GM12891 (cell line): Measurements from ENCODE around the gene SMG6.
"Not testable (repeated sequence)": the region's sequence is repeated elsewhere in the genome, so short reads cannot be mapped to it uniquely, and the experiment has no call there.

Experiments
- DNase-seq: peaks from one replicate; pipeline ENCODE4 v3.0.0; 2011; ENCODE audit warnings: low spot score; ENCODE audit not compliant: insufficient read length
- FAIRE-seq: peaks from 2 replicates; lab custom pipeline; 2011; peaks lifted over from hg19 to GRCh38; lab: Jason Lieb, UNC
- PAX5 ChIP-seq: IDR thresholded peaks from 2 replicates; pipeline ENCODE4 v1.6.1; 2011; ENCODE audit warnings: low read length, moderate library complexity, mild to moderate bottlenecking; ENCODE audit not compliant: insufficient read depth, severe bottlenecking
- POLR2A ChIP-seq: IDR thresholded peaks from 2 replicates; pipeline ENCODE4 v1.6.1; 2011; ENCODE audit warnings: low read depth, low read length, control low read depth
- POLR2AphosphoS5 ChIP-seq: IDR thresholded peaks from 2 replicates; pipeline ENCODE4 v1.6.1; 2011; ENCODE audit warnings: low read depth, low read length, control low read depth
- POU2F2 ChIP-seq: IDR thresholded peaks from 2 replicates; pipeline ENCODE4 v1.6.1; 2011; ENCODE audit warnings: low read depth, mild to moderate bottlenecking, control low read depth, low read length, moderate library complexity
- SPI1 ChIP-seq: IDR thresholded peaks from 2 replicates; pipeline ENCODE4 v1.6.1; 2011; ENCODE audit warnings: low read depth, low read length, control low read depth
- TAF1 ChIP-seq: IDR thresholded peaks from 2 replicates; pipeline ENCODE4 v1.6.1; 2011; ENCODE audit warnings: low read depth, low read length, control low read depth

SMG6 gene

GRCh38 chr17:2266045-2266864 is 37.3 kb downstream of the SMG6 start:
- DNase-seq = no peak
- peak; percentile 93 for FAIRE-seq

GRCh38 chr17:2265166-2265565 is 38.4 kb downstream of the SMG6 start:
- FAIRE-seq = not testable (repeated sequence)

More at GRCh38 chr17:2266045-2266864, 37.3 kb downstream of the SMG6 start:
- TF ChIP-seq TAF1 (peak; percentile 34; the same call in 1 of the 2 replicates), POU2F2 (peak; percentile 66; the same call in 1 of the 2 replicates), SPI1 (no peak)

DNA sequence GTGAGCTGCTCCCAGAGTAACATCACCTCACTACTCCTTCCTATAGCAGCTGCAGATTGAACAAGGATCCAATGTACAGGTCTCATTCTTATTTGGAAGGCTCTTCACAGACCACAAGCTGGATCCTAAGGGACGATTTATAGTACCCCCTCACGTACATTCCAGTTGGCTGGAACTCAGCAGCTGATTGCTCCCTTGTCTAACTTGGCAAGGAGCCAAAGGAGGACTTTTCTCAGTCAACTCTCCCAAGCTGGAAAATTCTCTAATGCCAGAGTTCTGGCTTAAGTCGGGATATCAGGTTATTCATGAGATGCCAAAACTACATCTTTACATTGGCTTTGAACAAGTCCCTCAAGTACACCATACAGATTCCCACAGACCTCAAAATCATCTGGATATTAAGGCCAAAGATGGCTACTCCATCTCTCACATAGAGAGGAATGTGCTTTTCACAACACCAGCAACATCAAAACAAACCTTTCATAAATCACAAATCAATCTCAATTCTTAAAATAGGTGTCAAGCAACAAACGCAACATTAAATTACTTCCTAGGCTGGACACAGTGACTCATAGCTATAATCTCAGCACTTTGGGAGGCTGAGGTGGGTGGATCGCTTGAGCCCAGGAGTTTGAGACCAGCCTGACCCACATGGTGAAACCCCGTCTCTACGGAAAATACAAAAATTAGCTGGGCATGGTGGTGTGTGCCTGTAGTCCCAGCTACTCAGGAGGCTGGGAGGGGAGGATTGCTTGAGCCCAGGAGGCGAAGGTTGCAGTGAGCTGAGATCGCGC is 39.3 kb downstream of the SMG6 start:
- DNase-seq = no peak
- no peak for TF ChIP-seq TAF1
- 0 out of 2 replicates have a peak, but pooled peaks have one; percentile 24 for TF ChIP-seq POLR2A
- FAIRE-seq = peak; percentile 28

More at GRCh38 chr17:2265166-2265565, 38.4 kb downstream of the SMG6 start:
- not testable (repeated sequence) for DNase-seq

GRCh38 chr17:2263183-2264066 is 40.2 kb downstream of the SMG6 start:
- DNase-seq = no peak
- TF ChIP-seq TAF1 = no peak
- no peak for TF ChIP-seq PAX5
- TF ChIP-seq POLR2AphosphoS5 = no peak
- no peak for TF ChIP-seq POLR2A
- no peak for TF ChIP-seq POU2F2
- no peak for TF ChIP-seq SPI1
- FAIRE-seq = no peak

GRCh38 chr17:2262135-2262587 is 41.4 kb downstream of the SMG6 start:
- peak; percentile 50 for FAIRE-seq
- TF ChIP-seq POLR2AphosphoS5 = no peak
- no peak for TF ChIP-seq PAX5
- TF ChIP-seq SPI1 = no peak
- TF ChIP-seq POLR2A = no peak
- TF ChIP-seq POU2F2 = no peak
- no peak for TF ChIP-seq TAF1
- DNase-seq = no peak

DNA sequence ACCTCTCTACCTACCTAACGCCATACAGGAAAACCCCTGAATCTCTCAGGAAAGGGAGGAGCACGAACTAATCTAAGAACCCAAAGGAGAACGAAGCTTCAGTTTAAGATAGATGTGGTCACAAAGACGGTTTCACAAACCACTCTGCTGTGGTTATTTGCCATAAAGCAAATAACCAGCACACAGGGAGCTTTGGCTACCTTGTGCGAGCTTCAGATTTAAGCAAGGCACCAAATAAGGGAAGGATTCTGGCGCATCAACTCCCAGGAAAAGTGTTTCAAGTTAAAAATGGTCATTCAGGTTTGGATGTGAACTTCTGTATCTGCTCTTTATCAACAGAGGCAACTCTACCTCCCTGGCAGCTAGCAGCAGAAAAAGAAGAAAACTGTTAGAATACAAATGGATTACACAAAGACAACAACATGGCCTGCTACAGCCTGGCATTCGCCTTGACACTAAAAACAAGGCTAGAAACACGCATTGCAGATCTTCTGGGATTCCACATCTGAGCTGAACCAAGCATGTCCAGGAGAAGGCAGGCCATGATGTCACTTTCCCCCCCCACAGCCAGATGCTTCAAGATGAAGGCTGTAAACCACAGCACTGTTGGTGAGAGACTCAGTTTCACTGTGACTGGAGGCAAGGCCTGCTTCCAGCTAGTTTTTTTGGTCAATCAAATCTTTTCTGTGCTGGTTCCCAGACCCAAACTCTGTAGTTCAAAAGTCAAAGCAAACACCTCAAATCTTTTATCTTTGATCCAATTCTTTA is 43.6 kb downstream of the SMG6 start:
- DNase-seq = peak; percentile 36
- peak; percentile 63 for TF ChIP-seq POLR2A
- peak; percentile 57; the same call in 1 of the 2 replicates for TF ChIP-seq POU2F2
- TF ChIP-seq SPI1 = no peak
- peak; percentile 78 for TF ChIP-seq POLR2AphosphoS5
- TF ChIP-seq TAF1 = no peak
- TF ChIP-seq PAX5 = peak; percentile 30
- FAIRE-seq = peak; percentile 98

- DNase-seq = not testable (repeated sequence)
- FAIRE-seq = peak; percentile 51
- peak; percentile 38 for TF ChIP-seq SPI1
Observed at GRCh38 chr17:2258830-2259229, 44.8 kb downstream of the SMG6 start.

GRCh38 chr17:2253768-2254406 is 49.7 kb downstream of the SMG6 start:
- FAIRE-seq (peak; percentile 98), DNase-seq (peak; percentile 57)
- TF ChIP-seq TAF1 = 0 out of 2 replicates have a peak, but pooled peaks have one; percentile 36
- no peak for TF ChIP-seq PAX5
- peak; percentile 73; the same call in 1 of the 2 replicates for TF ChIP-seq POU2F2
- peak; percentile 70 for TF ChIP-seq SPI1

- no peak for DNase-seq
- FAIRE-seq = no peak
- TF ChIP-seq PAX5 = no peak
- TF ChIP-seq POLR2AphosphoS5 = no peak
- TF ChIP-seq SPI1 = no peak
- no peak for TF ChIP-seq POU2F2
- TF ChIP-seq POLR2A = no peak
- TF ChIP-seq TAF1 = no peak
Observed at GRCh38 chr17:2253362-2253761, 50.2 kb downstream of the SMG6 start.
